Ecto neural progenitor cell (in vitro differentiated cells): Measurements from ENCODE around the gene GTF2F2.

Source experiments
- DNase-seq: peaks from one replicate; pipeline ENCODE4 v3.0.0-alpha.2; 2018; ENCODE audit warnings: low spot score

Gene GTF2F2

GRCh38 chr13:45303026-45303425, 182.7 kb downstream of the GTF2F2 start:
- no peak for DNase-seq

GRCh38 chr13:45303866-45304265, 183.6 kb downstream of the GTF2F2 start:
- no peak for DNase-seq

GRCh38 chr13:45305079-45305478, 184.8 kb downstream of the GTF2F2 start:
- DNase-seq: no peak

GRCh38 chr13:45306966-45307365, 186.7 kb downstream of the GTF2F2 start:
- DNase-seq: no peak

- DNase-seq: no peak
Measured at GRCh38 chr13:45310341-45311131, 190.2 kb downstream of the GTF2F2 start.

GRCh38 chr13:45314822-45315221, 194.5 kb downstream of the GTF2F2 start:
- DNase-seq: no peak

GRCh38 chr13:45315520-45316167, 195.3 kb downstream of the GTF2F2 start:
- no peak for DNase-seq

- DNase-seq: no peak
Measured at GRCh38 chr13:45316338-45316737, 196.0 kb downstream of the GTF2F2 start.

GRCh38 chr13:45316996-45317395, 196.7 kb downstream of the GTF2F2 start:
- DNase-seq: no peak

GRCh38 chr13:45320876-45321629, 200.7 kb downstream of the GTF2F2 start:
- no peak for DNase-seq

GRCh38 chr13:45325806-45326205, 205.5 kb downstream of the GTF2F2 start:
- DNase-seq: no peak

GRCh38 chr13:45327253-45327955, 207.1 kb downstream of the GTF2F2 start:
- DNase-seq: no peak

- no peak for DNase-seq
Measured at GRCh38 chr13:45328661-45329111, 208.4 kb downstream of the GTF2F2 start.

GRCh38 chr13:45331123-45331619, 210.9 kb downstream of the GTF2F2 start:
- no peak for DNase-seq

- no peak for DNase-seq
Measured at GRCh38 chr13:45331692-45332035, 211.4 kb downstream of the GTF2F2 start.

GRCh38 chr13:45332036-45332830, 211.9 kb downstream of the GTF2F2 start:
- no peak for DNase-seq

- no peak for DNase-seq
Measured at GRCh38 chr13:45332831-45333219, 212.5 kb downstream of the GTF2F2 start.

- DNase-seq: no peak
Measured at GRCh38 chr13:45333251-45333976, 213.1 kb downstream of the GTF2F2 start.
